T-helper 9 cell (primary cell): ENCODE results near the gene ZNF681.
A peak's percentile ranks its signal among the peaks of the same experiment; 100 is the strongest.
"Not testable (repeated sequence)": the region's sequence is repeated elsewhere in the genome, so short reads cannot be mapped to it uniquely, and the experiment has no call there.

ENCODE experiments used
- DNase-seq: peaks from one replicate; pipeline ENCODE4 v3.0.0-alpha.2; 2020

ZNF681 gene

DNA sequence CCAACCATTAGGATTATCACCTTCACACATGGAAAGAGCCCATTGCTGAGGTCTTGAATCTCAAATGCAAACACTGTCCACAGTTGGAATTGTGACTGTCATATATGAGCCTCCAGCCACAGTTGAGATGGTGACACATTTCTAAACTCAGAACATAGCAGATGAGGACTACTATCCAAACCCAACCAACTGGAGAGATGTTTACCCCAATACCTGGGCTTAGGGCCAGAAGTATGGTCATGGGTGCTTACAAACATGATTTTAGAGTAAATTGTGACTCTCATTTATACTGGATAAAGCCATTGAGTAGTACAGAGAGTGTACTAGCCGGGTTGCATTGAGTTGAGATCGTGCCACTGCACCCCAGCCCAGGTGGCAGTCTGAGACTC, 14.0 kb upstream of the ZNF681 start:
- DNase-seq, result no peak

DNA sequence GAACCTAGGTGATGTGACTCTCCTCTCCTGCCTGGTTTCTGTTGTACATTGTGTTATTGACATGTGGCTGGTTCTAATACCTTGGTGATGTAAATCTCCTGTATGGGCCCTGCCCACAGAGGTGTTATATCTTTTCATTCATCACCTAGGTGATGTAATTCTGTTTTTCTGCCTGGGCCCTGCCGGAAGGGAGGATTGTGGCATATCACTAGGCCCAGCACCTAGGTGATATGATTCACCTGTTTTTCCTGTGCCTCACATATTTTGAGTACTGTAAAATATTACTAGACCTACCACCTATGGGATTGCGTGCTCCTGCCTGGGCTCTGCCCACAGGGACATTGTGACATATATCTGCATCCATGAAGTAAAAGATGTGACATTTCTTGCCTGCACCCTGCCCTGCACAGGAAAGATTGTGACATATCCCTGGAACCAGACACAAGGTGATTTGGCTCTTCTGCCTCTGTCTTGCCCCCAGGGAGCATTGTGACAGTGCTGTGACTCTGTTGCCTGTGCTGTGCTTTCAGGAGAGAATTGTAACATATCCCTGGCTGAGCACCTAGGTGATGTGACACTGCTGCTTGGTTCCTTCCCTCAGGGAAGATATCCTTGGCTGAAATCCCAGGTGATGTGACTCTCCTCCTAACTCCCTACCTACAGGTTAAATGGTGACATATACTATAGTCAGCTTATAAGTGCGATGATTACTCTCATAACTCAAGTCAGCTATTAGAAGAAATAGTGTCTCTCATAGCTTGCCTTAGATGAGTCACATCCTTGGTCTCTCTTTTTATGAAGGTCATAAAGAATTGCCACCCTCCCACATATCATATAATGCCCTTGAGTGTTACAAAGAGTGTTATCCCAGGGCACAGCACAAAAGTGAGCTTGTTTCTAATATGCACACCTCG, 13.3 kb upstream of the ZNF681 start:
- DNase-seq, result no peak

DNA sequence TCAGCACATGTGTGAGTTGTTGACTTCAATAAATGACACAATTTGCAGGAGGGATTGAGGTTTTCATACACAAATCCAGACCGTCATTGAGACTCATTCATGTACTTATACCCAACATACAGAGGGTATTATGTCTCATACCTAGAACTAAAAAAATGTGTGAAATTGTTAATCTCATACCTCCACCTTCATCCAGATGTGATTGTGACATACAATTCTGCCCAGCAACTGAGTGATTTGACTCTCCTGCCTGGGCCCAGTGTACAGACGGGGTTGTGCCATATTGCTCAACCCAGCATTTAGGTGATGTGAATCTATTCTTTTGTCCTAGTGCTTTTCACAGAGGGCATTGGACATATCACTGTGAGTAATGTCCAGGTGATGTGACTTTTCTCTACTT, 12.6 kb upstream of the ZNF681 start:
- no peak for DNase-seq

- DNase-seq, result no peak
Measured at GRCh38 chr19:23770672-23771250, 12.1 kb upstream of the ZNF681 start.

DNA sequence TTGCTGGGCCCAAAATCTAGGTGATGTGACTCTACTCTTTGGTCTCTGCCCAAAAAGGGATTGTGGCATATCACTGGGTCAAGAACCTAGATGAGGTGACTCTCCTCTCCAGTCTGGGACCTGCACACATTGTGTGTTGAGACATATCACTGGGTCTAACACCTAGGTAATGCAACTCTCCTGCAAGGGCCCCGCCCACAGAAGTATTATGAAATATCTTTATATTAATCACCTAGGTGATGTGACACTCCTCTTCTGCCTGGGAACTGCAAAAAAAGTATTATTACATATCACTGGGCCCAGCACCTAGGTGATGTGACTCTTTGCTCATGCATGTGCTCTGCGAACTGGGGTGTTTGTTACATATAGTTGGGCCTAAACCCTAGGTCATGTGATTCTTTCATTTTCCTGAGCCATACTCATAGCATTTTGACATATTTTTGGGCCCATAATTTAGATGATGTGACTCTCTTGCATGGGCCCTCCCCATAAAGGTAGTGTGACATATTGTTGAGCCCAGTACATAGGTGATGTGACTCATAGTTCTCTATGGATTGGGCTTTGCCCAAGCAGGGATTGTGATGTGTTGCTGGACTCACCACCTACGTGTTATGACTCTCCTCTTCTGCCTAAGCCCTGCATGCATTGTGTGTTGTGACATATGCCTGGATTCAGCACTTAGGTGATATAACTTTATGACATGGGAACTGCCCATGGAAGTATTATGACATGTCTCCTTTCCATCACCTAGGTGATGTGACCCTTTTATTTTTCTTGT, 11.2 kb upstream of the ZNF681 start:
- DNase-seq, result no peak

- no peak for DNase-seq
Measured at GRCh38 chr19:23766951-23767350, 8.3 kb upstream of the ZNF681 start.

DNA sequence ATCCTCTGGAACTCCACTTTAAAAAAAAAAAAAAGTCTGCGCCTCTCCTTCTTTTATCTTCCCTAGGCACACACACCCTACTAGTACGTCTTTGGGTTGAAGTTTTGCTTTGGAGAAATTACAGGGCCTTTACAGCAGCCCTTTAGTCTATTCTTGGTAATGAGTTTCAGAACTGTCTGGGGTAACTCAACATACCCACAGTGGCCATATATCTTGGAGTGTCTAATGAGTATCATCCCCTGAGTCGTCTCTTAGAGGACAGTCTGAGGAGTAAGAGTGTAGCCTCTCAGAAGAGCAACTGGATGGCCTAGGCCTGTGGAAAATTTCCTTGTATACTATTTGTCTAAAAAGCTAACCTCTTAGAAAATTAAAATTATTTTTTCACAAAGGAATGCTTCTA, 6.1 kb upstream of the ZNF681 start:
- DNase-seq, result no peak

DNA sequence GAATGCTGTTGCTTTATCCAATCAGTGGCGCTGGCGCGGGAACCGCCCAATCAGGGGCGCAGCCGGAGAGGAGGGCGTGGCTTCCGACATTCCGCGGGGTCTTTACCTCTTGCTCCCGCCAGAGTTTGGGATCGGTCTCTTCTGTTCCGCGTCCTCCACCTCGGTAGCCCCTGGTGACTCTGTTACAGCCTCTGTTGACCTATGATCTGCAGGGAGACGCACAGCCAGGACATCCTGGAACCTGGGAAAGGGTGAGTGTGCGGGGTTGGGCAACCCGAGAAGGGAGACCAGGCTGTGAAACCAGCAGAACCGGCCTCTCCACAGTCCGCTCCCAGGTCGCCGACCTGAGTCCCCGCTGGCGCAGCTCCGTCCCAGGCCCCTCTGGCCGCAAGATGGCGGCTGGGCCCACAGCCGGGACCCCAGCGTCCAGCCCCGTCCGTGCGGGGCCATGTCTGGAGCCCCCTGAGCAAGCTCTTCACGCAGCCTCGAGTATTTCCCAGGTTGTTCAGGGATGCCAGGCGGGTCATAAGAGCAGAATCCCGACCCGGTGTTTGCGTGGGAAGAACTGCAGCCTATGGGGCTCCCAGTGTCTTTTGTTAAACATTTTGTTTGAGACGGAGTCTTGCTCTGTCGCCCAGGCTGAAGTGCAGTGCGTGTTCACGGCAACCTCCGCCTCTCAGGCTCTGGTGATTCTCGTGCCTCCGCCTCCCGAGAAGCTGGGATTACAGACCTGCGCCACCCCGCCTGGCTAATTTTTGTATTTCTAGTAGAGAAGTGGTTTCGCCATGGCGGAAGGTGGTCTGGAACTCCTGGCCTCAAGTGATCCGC, 4.4 kb upstream of the ZNF681 start:
- peak; percentile 83 for DNase-seq

- DNase-seq, result no peak
Measured at GRCh38 chr19:23762548-23762883, 3.8 kb upstream of the ZNF681 start.

DNA sequence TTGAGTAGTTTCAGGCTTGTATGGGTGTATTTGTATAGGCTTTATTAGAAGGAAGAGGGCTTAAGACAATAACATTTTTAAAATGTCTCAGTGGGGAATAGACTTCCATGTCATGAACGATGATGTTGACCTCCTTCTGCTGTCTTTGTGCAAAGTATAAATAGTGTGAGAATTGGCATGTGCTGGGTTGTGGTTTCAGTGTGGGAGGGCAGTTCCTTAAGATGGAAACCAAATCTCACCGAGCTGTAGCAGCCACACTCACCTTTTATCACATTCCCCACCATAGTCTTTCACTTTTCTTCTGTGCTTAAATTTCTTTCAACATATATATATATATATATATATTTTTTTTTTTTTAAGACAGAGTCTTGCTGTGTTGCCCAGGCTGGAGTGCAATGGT, 1.6 kb upstream of the ZNF681 start:
- DNase-seq, result not testable (repeated sequence)

DNA sequence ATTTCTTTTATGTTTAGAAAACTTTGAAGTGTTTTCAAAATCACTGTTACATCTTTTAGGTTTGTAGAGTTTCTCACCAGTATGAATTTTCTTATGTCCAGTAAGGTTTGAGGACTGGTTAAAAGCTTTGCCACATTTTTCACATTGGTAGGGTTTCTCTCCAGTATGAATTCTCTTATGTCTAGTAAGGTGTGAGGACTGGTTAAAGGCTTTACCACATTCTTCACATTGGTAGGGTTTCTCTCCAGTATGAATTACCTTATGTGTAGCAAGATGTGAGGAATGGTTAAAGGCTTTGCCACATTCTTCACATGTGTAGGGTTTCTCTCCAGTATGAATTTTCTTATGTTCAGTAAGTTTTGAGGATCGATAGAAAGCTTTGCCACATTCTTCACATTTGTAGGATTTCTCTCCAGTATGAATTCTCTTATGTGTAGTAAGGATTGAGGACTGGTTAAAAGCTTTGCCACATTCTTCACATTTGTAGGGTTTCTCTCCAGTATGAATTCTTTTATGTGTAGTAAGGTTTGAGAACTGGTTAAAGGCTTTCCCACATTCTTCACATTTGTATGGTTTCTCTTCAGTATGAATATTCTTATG, 15.0 kb downstream of the ZNF681 start:
- not testable (repeated sequence) for DNase-seq

DNA sequence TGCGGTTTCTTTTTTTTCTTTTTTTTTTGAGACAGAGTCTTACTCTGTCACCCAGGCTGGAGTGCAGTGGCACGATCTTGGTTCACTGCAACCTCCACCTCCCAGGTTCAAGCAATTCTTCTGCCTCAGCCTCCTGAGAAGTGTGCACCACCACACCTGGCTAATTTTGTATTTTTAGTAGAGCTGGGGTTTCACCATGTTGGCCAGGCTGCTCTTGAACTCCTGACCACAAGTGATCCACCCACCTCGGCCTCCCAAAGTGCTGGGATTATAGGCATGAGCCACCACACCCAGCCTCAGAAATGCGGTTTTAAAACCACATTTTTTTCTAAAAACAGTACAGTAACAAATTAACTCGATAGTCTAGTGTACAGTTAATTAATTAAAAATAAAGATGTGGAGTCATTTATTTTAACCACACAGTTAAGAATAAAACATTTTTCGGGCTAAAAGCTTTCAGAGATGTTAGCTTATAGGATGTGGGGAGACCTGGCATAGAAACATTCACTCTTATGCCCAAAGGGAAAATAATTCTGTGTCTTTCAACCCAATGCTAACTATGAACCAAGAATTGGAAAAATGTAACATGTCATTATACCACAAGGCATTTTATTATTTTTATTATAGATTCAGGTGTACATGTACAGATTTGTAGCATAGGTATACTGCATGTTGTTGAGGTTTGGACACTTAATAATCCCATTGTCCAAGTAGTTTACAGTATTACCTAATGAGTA, 27.8 kb downstream of the ZNF681 start:
- DNase-seq, result not testable (repeated sequence)

DNA sequence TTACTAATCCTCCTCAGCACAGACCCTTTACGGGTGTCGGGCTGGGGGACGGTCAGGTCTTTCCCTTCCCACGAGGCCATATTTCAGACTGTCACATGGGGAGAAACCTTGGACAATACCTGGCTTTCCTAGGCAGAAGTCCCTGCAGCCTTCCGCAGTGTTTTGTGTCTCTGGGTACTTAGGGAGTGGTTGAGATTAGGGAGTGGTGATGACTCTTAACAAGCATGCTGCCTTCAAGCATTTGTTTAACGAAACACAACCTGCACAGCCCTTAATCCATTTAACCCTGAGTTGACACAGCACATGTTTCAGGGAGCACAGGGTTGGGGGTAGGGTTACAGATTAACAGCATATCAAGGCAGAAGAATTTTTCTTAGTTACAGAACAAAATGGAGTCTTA, 34.5 kb downstream of the ZNF681 start:
- DNase-seq, result not testable (repeated sequence)

DNA sequence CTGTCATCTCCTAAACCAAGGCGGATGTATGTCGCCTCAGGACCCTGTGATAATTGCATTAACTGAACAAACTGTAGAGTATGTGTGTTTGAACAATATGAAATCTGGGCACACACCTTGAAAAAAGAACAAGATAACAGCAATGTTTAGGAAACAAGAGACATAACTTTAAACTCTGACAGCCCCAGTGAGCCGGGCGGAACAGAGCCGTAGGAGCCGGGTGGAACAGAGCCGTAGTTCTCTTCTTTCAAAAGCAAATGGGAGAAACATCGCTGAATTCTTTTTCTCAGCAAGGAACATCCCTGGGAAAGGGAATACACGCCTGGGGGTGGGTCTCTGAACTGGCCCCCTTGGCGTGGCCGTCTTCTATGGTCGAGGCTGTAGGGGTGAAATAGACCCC, 39.9 kb downstream of the ZNF681 start:
- no peak for DNase-seq

GRCh38 chr19:23716792-23717191, 41.9 kb downstream of the ZNF681 start:
- DNase-seq, result no peak

DNA sequence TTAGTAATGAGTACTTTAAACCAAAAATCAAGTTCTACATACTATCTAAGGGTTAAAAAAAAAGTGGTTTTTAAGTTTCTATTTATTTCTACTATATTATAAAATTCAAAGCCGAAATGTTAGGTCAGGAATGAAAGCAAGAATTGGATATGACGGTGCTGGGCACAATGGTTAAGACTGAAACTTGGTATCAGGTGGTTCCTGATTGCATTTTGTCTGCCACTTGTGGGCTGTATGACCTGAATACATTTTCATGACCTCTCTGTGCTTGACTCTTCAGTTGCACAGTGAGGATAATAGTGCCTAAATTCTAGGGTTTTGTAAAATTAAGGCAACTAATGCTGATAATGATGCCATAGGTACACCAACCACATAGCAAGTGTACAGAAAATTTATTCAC, 49.3 kb downstream of the ZNF681 start:
- DNase-seq, result no peak

DNA sequence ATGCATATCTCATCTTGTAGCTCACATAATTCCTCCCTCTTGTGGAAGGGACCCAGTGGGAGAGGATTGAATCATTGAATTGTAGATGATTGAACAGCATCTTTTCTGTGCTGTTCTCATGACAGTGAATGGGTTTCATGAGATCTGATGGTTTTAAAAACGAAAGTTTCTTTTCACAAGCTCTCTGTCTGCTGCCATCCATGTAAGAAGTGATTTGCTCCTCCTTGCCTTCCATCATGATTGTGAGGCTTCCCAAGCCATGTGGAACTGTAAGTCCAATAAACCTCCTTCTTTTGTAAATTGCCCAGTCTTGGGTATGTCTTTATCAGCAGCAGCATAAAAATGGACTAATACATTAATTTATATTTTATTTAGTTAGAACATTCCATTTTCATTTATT, 52.0 kb downstream of the ZNF681 start:
- DNase-seq, result no peak

- DNase-seq, result no peak
Measured at GRCh38 chr19:23699521-23699860, 59.2 kb downstream of the ZNF681 start.

GRCh38 chr19:23698711-23699520, 59.8 kb downstream of the ZNF681 start:
- DNase-seq, result no peak

GRCh38 chr19:23692937-23693336, 65.8 kb downstream of the ZNF681 start:
- DNase-seq, result not testable (repeated sequence)
